ENCODE measurements around the gene KAZN.

The KAZN gene

DNA sequence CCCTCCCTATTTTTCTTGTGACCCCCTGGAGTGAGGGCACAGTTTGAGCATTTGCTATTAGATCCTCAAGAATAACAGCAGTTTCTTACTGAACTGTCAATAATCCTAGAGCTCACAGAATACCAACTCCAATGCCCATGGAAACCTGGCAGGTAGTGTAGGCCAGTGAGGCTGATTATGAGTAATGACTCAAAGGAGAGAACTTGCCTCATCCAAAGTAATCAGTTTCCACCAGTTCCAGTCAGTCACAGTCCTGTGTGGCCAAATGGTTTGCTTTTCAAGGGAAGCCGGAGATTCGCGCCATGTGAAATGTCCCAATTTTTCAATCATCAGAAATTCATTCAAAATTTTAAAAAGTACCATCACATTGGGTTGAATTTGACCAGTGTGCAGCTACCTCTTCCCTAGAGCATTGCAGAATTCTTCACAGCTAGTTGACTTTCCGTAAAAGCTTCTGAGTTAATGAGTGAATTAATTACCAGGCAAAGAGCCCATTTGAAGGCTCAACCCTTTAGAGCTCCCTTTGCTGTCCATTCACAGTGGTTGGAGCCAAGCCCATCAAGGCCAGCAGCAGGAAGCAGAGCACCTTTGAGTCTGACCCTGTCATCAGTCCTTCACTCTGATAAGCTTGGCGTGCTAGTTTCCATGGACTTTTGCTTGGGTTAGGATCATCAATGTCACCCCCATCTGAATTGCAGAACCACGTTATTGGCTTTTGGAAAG is 170.3 kb downstream of the KAZN start:
- Histone ChIP-seq H2BK15ac (ENCODE audit: low read depth, poor library complexity, severe bottlenecking) (no peak overlapping the region), H4K8ac (ENCODE audit: low read length) (no peak overlapping the region), H3K27ac (ENCODE audit: low read length, poor library complexity, severe bottlenecking) (no peak overlapping the region), H2BK12ac (ENCODE audit: low read length in 2 of 2) (no peak overlapping the region), H4K91ac (ENCODE audit: low read length) (no peak overlapping the region), H3K27me3 (ENCODE audit: control insufficient read depth in 1 of 2, insufficient read depth in 1 of 2, low read length in 2 of 2) (no peaks in the 10 kb centered on the region), H3K4me3 (ENCODE audit: insufficient read depth in 1 of 2, low read depth in 1 of 2, low read length in 2 of 2) (no peak overlapping the region), H2BK5ac (ENCODE audit: low read depth, low read length, poor library complexity, severe bottlenecking) (no peak overlapping the region), H2AK5ac (ENCODE audit: low read length, severe bottlenecking) (no peak overlapping the region), H3K4me1 (ENCODE audit: control insufficient read depth, insufficient read depth, low read depth, low read length) (no peaks in the 10 kb centered on the region), H3K14ac (ENCODE audit: low read length in 2 of 2) (no peak overlapping the region), H3K18ac (ENCODE audit: low read depth in 1 of 2, low read length in 2 of 2) (no peak overlapping the region), H2AFZ (ENCODE audit: low read depth, low read length) (no peak overlapping the region), H2BK120ac (ENCODE audit: low read depth, low read length) (no peak overlapping the region), H3K23ac (ENCODE audit: low read length in 2 of 2) (no peak overlapping the region), H3K4ac (ENCODE audit: low read depth in 1 of 2, low read length in 2 of 2) (no peak overlapping the region), H3K9me3 (ENCODE audit: control insufficient read depth, low read length) (no peaks in the 10 kb centered on the region), H3K9ac (ENCODE audit: low read length) (no peak overlapping the region), H3K79me1 (replicated peaks; ENCODE audit: low read length, poor library complexity, severe bottlenecking) (no peaks in the 10 kb centered on the region), H3K36me3 (ENCODE audit: control insufficient read depth in 1 of 2, insufficient read depth in 2 of 2, low read depth in 1 of 2, low read length in 2 of 2) (no peaks in the 10 kb centered on the region), H3K4me2 (ENCODE audit: low read length, poor library complexity, severe bottlenecking) (no peak overlapping the region)
- WGBS: 89% methylated on average over 6 of the region's 6 CpGs
- no peak for DNase-seq

DNA sequence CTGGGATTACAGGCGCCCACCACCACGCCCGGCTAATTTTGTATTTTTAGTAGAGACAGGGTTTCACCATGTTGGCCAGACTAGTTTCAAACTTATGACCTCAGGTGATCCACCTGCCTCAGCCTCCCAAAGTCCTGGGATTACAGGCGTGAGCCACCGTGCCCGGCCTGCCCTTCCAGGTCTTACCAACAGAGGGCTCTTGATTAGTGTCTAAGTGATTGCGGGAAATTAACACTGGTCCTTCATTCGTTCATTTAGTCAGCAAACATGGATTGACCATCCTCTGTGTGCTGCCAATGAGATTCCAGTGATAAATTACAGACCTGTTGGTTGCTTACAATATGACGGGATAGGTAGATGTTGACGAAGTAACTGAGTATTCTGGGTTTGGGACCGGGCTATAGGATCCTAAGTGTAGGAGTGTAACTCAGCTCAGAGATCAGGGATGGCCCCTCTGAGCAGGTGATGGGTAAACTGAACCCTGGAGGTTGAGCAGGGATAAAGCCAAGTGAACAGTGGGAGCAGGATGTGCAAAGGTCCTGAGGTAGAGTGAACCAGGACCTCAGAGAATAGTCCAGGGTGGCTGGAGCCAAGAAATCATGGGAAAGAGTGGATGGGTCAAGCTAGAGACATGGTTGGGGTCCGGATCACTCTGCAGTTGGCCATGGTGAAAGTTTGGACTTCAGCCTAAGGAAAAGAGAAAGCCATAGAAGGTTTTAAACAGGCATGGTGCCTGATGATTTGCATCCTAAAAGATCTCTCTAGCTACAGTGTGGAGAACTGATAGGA is 171.2 kb downstream of the KAZN start:
- H3K9ac ChIP-seq (ENCODE audit: low read length): no peak overlapping the region
- H3K4ac ChIP-seq (ENCODE audit: low read depth in 1 of 2, low read length in 2 of 2): no peak overlapping the region
- H4K91ac ChIP-seq (ENCODE audit: low read length): no peak overlapping the region
- H3K79me1 ChIP-seq (replicated peaks; ENCODE audit: low read length, poor library complexity, severe bottlenecking): no peaks in the 10 kb centered on the region
- H2AK5ac ChIP-seq (ENCODE audit: low read length, severe bottlenecking): no peak overlapping the region
- H3K14ac ChIP-seq (ENCODE audit: low read length in 2 of 2): no peak overlapping the region
- no peak overlapping the region for H3K4me2 ChIP-seq (ENCODE audit: low read length, poor library complexity, severe bottlenecking)
- no peak overlapping the region for H2BK120ac ChIP-seq (ENCODE audit: low read depth, low read length)
- H3K18ac ChIP-seq (ENCODE audit: low read depth in 1 of 2, low read length in 2 of 2): no peak overlapping the region
- H3K27me3 ChIP-seq (ENCODE audit: control insufficient read depth in 1 of 2, insufficient read depth in 1 of 2, low read length in 2 of 2): no peaks in the 10 kb centered on the region
- no peak overlapping the region for H3K23ac ChIP-seq (ENCODE audit: low read length in 2 of 2)
- H3K4me3 ChIP-seq (ENCODE audit: insufficient read depth in 1 of 2, low read depth in 1 of 2, low read length in 2 of 2): no peak overlapping the region
- H3K4me1 ChIP-seq (ENCODE audit: control insufficient read depth, insufficient read depth, low read depth, low read length): no peaks in the 10 kb centered on the region
- 83% methylated on average over 11 of the region's 12 CpGs for WGBS
- no peaks in the 10 kb centered on the region for H3K36me3 ChIP-seq (ENCODE audit: control insufficient read depth in 1 of 2, insufficient read depth in 2 of 2, low read depth in 1 of 2, low read length in 2 of 2)
- no peak overlapping the region for H2BK12ac ChIP-seq (ENCODE audit: low read length in 2 of 2)
- H3K9me3 ChIP-seq (ENCODE audit: control insufficient read depth, low read length): no peaks in the 10 kb centered on the region
- H4K8ac ChIP-seq (ENCODE audit: low read length): no peak overlapping the region
- H2AFZ ChIP-seq (ENCODE audit: low read depth, low read length): no peak overlapping the region
- no peak overlapping the region for H2BK15ac ChIP-seq (ENCODE audit: low read depth, poor library complexity, severe bottlenecking)
- no peak overlapping the region for H2BK5ac ChIP-seq (ENCODE audit: low read depth, low read length, poor library complexity, severe bottlenecking)
- DNase-seq: no peak
- no peak overlapping the region for H3K27ac ChIP-seq (ENCODE audit: low read length, poor library complexity, severe bottlenecking)

DNA sequence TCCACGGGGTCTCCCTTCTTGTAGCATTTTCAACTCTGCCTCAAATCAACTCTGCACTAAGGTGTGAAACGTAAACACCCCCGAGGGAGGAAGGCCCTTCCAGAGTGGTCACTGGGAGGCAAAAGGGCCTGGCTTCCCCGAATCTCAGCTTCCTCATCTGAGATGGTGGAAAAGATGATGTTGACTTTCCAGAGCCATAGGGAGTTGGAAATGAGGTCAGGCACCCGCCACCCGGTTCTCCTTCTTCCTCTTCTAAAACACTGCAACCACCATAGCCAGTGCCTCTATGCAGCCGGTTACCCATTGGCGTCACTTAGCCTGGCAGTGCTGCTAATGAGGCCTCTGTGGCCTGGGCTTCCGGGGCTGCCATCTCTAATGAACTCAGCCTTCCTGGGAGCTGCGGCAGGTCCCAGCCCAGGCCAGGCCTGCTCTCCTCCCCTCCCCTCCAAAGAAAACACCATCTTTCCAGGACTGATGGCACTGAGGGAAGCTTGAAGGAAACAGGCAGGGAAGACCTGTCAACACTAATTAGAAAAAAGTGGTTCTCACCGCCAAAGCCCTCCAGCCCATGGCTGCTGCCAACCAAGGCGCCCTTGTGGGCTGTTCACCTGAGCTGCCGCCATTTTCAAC is 175.0 kb downstream of the KAZN start:
- no peak overlapping the region for H4K8ac ChIP-seq (ENCODE audit: low read length)
- H2BK15ac ChIP-seq (ENCODE audit: low read depth, poor library complexity, severe bottlenecking): no peak overlapping the region
- no peak overlapping the region for H2AFZ ChIP-seq (ENCODE audit: low read depth, low read length)
- no peak for DNase-seq
- H3K36me3 ChIP-seq (ENCODE audit: control insufficient read depth in 1 of 2, insufficient read depth in 2 of 2, low read depth in 1 of 2, low read length in 2 of 2): no peaks in the 10 kb centered on the region
- no peaks in the 10 kb centered on the region for H3K4me1 ChIP-seq (ENCODE audit: control insufficient read depth, insufficient read depth, low read depth, low read length)
- 79% methylated on average over 13 of the region's 13 CpGs for WGBS
- H2BK12ac ChIP-seq (ENCODE audit: low read length in 2 of 2): no peak overlapping the region
- no peak overlapping the region for H3K4me2 ChIP-seq (ENCODE audit: low read length, poor library complexity, severe bottlenecking)
- no peak overlapping the region for H3K23ac ChIP-seq (ENCODE audit: low read length in 2 of 2)
- no peak overlapping the region for H3K27ac ChIP-seq (ENCODE audit: low read length, poor library complexity, severe bottlenecking)
- H3K4me3 ChIP-seq (ENCODE audit: insufficient read depth in 1 of 2, low read depth in 1 of 2, low read length in 2 of 2): no peak overlapping the region
- H2BK5ac ChIP-seq (ENCODE audit: low read depth, low read length, poor library complexity, severe bottlenecking): no peak overlapping the region
- no peak overlapping the region for H4K91ac ChIP-seq (ENCODE audit: low read length)
- H3K9me3 ChIP-seq (ENCODE audit: control insufficient read depth, low read length): no peaks in the 10 kb centered on the region
- H3K18ac ChIP-seq (ENCODE audit: low read depth in 1 of 2, low read length in 2 of 2): no peak overlapping the region
- no peaks in the 10 kb centered on the region for H3K79me1 ChIP-seq (replicated peaks; ENCODE audit: low read length, poor library complexity, severe bottlenecking)
- H2AK5ac ChIP-seq (ENCODE audit: low read length, severe bottlenecking): no peak overlapping the region
- no peaks in the 10 kb centered on the region for H3K27me3 ChIP-seq (ENCODE audit: control insufficient read depth in 1 of 2, insufficient read depth in 1 of 2, low read length in 2 of 2)
- no peak overlapping the region for H3K14ac ChIP-seq (ENCODE audit: low read length in 2 of 2)
- no peak overlapping the region for H3K9ac ChIP-seq (ENCODE audit: low read length)
- no peak overlapping the region for H2BK120ac ChIP-seq (ENCODE audit: low read depth, low read length)
- H3K4ac ChIP-seq (ENCODE audit: low read depth in 1 of 2, low read length in 2 of 2): no peak overlapping the region

DNA sequence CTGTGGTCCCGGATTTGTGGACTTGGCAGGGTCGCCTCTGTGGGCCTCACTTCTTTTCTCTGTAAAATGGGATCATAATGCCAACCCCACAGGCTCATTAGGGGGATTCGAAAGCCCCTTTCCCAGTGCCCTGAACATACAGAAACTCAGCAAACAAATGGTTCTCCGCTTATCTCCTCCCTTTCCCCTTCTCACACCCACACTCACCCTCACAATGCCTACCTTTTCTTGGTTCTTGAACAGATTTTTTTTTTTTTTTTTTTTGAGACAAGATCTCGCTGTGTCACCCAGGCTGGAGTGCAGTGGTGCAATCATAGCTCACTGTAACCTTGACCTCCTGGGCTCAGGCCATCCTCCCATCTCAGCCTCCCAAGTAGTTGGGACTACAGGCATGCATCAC is 175.7 kb downstream of the KAZN start:
- DNase-seq: no peak
- Histone ChIP-seq H3K27ac (ENCODE audit: low read length, poor library complexity, severe bottlenecking) (no peak overlapping the region), H2AK5ac (ENCODE audit: low read length, severe bottlenecking) (no peak overlapping the region), H3K4me3 (ENCODE audit: insufficient read depth in 1 of 2, low read depth in 1 of 2, low read length in 2 of 2) (no peak overlapping the region), H2BK5ac (ENCODE audit: low read depth, low read length, poor library complexity, severe bottlenecking) (no peak overlapping the region), H3K9me3 (ENCODE audit: control insufficient read depth, low read length) (no peaks in the 10 kb centered on the region), H2BK120ac (ENCODE audit: low read depth, low read length) (no peak overlapping the region), H3K4me2 (ENCODE audit: low read length, poor library complexity, severe bottlenecking) (no peak overlapping the region), H3K14ac (ENCODE audit: low read length in 2 of 2) (no peak overlapping the region), H4K8ac (ENCODE audit: low read length) (no peak overlapping the region), H3K36me3 (ENCODE audit: control insufficient read depth in 1 of 2, insufficient read depth in 2 of 2, low read depth in 1 of 2, low read length in 2 of 2) (no peaks in the 10 kb centered on the region), H3K23ac (ENCODE audit: low read length in 2 of 2) (no peak overlapping the region), H3K9ac (ENCODE audit: low read length) (no peak overlapping the region), H2BK15ac (ENCODE audit: low read depth, poor library complexity, severe bottlenecking) (no peak overlapping the region), H4K91ac (ENCODE audit: low read length) (no peak overlapping the region), H3K79me1 (replicated peaks; ENCODE audit: low read length, poor library complexity, severe bottlenecking) (no peaks in the 10 kb centered on the region), H3K4me1 (ENCODE audit: control insufficient read depth, insufficient read depth, low read depth, low read length) (no peaks in the 10 kb centered on the region), H3K4ac (ENCODE audit: low read depth in 1 of 2, low read length in 2 of 2) (no peak overlapping the region), H2BK12ac (ENCODE audit: low read length in 2 of 2) (no peak overlapping the region), H3K27me3 (ENCODE audit: control insufficient read depth in 1 of 2, insufficient read depth in 1 of 2, low read length in 2 of 2) (no peaks in the 10 kb centered on the region), H2AFZ (ENCODE audit: low read depth, low read length) (no peak overlapping the region), H3K18ac (ENCODE audit: low read depth in 1 of 2, low read length in 2 of 2) (no peak overlapping the region)
- WGBS: 85% methylated on average over 5 of the region's 5 CpGs
